Activated T-helper 1 cell treated with anti-CD3 and anti-CD28 coated beads, Interleukin-2, amount 50 U/mL, for 16 hours (primary cell): ENCODE measurements around the gene NOD2.

Source experiments
- DNase-seq, 2 donors: peaks; one replicate each; pipeline ENCODE4 v3.0.0-alpha.2; 2020; ENCODE audit warnings: low read depth in 1 of 2, low spot score in 1 of 2

The NOD2 gene

GRCh38 chr16:50692999-50693781 is at the start of gene NOD2:
Gene NOD2 (plus strand): TSS chr16:50693606. CDS start chr16:50699496, 5,890 bp downstream.
- no peak for DNase-seq

DNA sequence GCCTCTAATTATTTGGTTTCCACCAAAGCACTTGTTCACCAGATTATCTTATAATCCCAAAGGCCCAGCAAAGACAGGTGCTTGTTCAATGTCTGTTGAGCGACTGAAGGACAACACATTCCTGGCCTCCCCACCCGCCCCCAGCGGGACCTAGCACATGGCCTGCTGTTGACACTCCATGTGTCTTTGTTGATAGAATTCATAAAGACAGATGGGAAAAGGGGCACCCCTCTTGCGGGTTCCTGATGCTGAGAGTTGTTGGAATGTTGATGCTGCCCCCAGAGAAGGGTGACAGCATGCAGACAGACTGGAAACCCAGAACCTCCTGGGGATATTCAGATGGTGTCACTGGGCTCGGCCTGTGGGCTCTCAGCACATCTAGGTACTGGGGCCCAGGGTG is 49.2 kb upstream of the NOD2 start:
- DNase-seq = no peak

- no peak for DNase-seq
Observed at GRCh38 chr16:50644729-50645128, 48.7 kb upstream of the NOD2 start.

DNA sequence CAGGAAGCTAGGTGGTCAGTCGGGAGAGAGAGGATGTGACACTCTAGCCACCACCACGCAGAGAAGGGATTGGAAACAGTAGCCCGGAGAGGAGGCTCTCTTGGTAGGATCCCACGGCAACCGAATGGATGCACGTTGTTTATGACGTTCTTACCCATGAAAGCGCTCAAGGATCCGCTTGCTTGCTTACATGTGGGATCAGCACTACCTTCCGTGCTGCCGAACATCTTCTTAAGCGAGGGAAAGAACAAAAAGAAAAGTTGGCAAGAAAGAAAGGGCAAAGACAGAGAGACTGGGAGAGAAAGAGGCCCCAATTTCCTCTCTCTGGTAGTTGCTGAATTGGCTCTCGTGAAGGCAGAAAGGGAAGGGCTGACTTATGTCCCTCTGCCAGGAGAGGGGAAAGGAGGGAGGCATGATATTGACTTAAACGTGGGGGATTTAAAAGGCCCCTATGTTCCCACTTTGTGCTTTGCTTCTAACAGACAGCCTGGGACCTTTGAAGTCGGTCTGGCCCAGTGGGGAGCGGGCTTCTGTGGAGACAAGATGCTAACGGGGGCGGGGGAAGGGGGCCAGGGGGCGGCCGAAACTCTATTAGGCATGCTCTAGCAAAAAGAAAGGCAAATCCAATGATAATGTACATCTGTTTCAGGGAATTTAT is 47.7 kb upstream of the NOD2 start:
- DNase-seq = no peak

DNA sequence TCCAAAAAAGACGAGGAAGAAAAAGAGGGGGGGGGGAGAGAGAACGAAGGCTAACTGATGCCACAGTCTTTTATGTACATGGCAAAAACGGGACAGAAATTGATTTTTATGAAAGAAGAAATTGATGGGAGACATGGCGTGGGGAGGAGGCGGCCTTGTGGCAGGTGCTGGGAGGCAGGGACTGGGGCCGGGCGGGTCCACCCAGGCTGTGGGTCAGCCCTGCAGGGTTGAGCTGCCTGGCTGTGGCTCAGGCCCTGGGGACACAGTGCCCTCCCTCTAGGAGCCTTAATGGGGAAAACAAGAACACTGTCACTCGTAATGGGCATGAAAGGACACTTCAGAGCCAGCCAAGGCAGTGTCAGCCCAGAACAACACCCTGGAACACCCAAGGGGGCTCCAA is 47.1 kb upstream of the NOD2 start:
- no peak for DNase-seq

GRCh38 chr16:50651835-50652438 is 41.5 kb upstream of the NOD2 start:
- DNase-seq = no peak

GRCh38 chr16:50652836-50653425 is 40.5 kb upstream of the NOD2 start:
- DNase-seq = no peak

DNA sequence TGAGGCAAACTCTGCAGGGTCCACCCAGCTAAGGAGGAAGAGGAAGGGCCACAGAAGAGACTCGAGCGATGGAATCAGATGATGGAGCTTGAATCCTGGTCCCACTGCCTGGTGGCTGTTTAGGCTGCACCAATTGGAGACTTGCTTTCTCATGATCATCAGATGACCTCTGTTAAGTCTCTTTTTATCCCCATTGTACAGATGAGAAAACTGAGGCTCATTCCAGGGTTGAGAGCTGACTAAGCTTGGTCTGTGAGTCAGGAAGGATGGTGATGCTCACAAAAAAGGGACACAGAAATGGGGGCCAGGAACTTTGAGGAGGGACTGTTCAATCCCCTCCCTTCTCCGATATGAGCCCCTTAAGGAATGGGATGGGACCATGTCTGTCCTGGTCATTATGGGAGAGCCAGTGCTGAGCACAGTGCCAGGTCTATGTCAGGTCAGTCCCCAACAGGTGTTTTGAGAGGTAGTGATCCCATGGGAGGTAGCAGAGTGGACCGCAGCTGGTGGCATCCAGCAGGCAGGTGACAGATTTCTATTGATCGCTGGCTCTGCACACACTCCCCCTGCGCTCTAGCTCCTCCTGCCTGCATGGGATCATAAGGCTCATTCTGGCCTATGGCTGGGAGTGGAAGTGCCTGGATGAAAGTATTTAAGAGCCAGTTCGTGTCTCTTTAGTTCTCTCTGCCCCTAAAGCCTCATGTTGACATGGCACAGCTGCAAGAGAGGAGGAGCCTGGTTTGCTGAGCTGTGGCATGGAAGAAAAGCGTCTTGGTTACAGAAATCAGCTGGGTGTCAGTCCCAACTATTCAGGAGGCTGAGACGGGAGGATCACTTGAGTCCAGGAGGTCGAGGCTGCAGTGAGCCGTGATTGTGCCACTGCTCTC is 39.5 kb upstream of the NOD2 start:
- DNase-seq = no peak

DNA sequence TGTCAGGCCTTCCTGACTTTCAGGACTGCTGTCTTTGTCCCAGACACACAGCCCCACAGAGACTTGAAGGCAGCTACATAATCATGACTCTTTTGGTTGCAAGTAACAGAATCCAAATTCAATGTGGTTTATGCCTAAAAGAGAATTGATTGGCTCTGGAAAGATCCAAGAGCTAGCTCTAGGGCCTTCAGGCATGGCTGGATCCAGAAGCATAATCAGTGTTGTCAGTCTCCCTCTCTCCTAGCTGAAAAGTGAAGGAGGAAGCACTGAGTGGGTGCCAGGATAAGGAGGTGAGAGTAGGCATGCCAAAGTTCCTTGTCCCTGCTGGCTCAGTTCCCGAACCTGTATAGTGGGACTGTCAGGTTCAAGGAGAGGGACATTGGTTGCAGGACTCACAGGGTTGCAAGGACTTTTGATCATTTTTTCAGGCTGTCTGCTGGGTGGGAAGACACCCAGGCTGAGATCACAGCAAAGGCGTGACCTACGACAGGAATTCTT is 37.8 kb upstream of the NOD2 start:
- DNase-seq = no peak

- no peak for DNase-seq
Observed at GRCh38 chr16:50657241-50657640, 36.2 kb upstream of the NOD2 start.

GRCh38 chr16:50659806-50660205 is 33.6 kb upstream of the NOD2 start:
- no peak for DNase-seq

DNA sequence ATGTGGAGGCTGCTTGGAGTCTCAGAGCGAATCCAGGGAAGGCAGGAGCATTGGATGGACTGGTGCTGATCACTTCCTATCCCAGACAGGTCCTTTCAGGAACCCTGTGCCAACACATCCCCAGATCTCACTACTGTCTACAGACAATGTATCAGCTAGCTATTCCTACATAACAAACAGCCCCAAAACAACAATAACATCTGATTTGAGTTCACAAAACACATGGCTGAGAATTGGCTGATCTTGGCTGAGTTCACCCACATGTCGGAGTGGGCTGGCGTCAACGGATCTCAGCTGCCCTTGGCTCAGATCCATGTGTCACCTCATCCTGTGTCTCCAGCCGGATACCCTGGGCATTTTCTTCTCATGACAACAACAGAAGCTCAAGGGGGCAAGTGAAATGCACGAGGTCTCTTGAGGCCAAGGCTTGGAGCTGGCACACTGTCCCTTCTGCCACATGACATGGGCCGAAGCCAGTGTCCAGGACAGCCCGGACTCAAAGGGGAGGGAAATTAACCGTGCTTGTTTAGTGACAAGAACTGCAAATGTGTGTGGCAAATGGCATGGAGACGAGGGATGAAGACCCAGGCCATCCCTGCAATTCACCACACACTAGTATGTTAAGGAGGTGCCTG is 31.0 kb upstream of the NOD2 start:
- no peak for DNase-seq

GRCh38 chr16:50664270-50664669 is 29.1 kb upstream of the NOD2 start:
- no peak for DNase-seq

GRCh38 chr16:50665128-50665878 is 28.1 kb upstream of the NOD2 start:
- DNase-seq = peak; percentile 67 to 78

- DNase-seq = no peak
Observed at GRCh38 chr16:50666658-50667496, 26.5 kb upstream of the NOD2 start.

DNA sequence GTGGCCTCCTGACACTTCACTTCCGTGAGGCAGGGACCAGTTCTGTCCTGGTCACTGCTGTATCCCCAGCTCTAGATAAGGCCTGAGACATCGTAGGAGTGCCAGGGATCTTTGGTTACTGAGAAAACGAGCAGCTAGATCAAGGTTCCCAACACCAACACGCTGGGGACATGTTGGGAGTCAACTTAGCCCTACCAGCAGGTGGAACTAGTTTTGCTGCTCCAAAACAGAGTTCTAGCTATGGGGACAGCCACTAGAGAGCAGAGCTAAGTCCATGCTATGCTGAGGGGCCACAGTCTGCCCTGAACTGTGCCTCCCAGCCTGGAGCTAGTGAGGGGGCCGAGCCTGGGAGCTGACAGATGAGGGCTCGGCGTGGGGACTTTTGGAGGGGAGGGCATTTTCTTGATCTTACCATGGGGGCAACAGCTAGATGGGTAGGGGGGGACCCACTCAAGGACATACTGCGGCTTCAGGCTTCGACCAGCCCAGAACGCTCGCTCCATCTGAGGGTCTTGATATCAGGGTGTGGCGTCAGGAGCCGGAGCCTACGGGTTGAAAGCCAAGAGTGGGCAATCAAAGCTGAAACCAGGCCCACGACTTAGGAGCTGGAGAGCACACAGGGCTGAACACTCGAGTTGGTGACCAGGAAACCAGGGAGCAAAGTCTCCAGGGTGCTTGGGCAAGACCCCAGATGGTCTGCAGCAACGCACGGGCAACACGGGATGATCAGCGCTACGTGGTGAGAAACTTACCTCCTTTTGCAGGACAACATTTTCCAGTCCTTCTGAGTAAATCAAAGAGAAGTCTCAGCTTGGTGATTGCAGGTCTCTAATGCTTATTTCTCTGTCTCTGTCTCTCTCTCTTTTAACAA is 25.7 kb upstream of the NOD2 start:
- DNase-seq = no peak

DNA sequence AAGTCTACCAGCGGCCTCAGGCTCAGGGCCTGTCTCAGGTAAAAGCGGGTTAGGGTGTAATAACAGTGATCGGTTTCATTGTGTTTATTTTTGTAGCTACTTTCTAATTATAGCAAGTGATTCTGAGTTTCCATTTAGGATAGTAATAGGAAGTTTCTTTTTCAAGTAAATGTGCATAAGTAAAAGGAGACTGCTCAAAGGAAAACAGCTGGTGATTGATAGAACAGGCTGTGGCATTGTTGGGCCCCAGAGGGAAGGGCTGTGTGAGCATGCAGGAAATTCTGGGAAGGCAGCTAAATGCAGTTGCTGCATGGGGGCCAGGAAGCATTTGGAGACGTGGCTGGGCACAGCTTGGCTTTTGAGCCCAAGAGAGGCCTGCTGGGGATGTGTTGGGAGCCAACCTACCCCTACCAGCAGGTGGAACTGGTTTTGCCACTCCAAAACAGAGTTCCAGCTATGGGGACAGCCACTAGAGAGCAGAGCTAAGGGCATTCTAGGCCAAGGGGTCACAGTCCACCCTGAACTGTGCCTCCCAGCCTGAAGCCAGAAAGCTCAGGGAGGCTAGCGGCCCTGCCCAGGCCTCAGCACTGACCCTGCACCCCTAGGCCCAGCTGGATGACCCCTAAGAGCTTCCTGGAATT is 24.9 kb upstream of the NOD2 start:
- no peak for DNase-seq
